Stimulated activated CD4-positive, alpha-beta T cell treated with anti-CD3 and anti-CD28 coated beads, Interleukin-1b, Interleukin-23, amount 100 ng/mL, for 24 hours (primary cell): ENCODE data around the gene RNF144A.

ENCODE experiments used
- DNase-seq, 4 experiments: peaks; one replicate each; pipeline ENCODE4 v3.0.0-alpha.2; 2020; ENCODE audit warnings: low read depth in 4 of 4, low spot score in 1 of 4

The RNF144A gene

DNA sequence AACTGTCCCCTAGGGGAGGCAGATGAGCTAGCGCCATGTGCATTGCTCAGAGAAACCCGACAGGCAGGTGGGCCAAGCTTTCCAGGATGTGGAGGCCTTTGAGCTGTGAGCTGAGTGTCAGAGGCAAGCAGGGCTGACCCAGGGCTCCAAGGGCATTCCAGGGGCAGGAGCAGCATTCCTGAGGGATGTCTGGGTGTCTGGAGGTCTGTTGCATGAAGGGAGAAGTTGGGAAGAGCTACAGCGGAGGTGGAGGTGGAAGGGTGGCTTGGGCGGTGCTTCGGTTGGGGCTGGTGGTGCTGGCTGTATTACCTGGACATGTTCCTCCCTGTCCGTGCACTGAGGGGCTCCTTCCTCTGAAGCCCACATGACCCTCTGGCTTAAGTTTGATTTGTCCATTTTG is 102.8 kb downstream of the RNF144A start:
- no peak for DNase-seq

DNA sequence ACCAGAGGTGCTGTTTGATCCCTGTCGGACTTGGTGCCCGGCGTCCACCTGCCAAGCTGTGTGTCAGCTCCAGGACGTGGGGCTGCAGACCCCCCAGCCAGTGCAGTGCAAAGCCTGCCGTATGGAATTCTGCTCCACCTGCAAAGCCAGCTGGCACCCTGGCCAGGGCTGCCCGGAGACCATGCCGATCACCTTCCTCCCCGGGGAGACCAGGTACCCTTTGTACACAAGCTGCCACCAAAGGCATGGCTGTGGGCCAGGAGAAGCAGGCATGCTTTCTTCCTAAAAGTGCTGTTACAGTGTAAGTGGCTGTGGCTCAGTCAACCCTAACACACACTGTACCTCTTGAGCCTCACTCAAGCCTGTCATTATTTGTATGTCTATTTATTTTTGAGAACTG is 103.3 kb downstream of the RNF144A start:
- no peak for DNase-seq

- no peak for DNase-seq
Observed at GRCh38 chr2:7020939-7021470, 103.8 kb downstream of the RNF144A start.

DNA sequence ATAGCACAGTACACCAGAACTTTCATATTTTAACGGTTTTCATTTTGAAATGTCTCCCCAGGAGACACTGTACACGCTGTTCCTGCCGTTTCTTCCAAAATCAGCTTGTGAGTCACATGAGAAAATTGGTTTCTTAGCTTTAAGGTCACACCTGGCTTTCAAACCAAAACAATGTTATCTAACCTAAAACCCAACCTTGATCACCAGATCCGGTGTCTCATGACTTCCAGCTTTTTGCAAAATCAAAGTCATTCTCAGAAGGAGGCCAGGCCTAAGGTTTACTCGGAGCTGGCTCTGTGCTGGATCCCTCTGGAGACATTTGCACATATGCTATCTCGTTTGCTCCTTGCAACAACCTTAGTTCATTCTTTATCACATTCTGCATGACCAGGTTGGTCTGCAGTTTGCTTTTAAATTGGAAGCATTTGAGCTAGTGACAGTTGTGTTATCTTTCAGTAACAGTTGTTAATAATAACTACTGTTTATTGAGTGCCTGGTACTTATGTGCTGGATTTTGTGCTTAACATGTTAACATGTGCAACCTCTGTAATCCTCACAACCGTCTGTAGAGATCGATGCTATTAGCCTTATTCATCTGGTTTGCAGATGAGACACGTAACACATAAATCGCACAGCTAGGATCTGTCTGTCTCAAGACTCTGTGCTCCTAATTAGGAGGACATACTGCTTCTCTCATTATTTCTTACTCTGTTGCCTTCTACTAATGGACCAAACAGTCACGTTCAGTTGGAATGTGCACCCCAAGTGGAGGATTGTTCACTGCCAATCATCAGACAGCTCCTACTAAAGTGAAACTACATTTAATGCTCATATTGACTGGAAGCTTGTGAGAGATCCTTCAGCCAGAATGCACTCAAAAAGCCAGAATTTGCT is 105.5 kb downstream of the RNF144A start:
- no peak for DNase-seq

- no peak for DNase-seq
Observed at GRCh38 chr2:7023542-7023941, 106.3 kb downstream of the RNF144A start.

DNA sequence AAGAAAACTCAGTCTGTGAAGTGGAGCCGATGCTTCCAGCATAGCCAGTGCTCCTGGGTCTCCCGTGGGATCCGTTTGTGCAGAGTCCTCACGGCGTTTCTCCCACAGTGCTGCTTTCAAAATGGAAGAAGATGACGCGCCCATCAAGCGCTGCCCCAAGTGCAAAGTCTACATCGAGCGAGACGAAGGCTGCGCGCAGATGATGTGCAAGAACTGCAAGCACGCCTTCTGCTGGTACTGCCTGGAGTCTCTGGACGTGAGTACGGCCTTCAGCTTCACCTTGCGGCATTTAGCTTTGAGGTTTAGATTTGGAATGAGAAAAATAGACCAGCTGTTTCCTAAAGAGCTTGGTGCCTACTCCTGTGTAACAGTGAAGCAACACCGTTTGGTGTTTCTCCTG is 107.0 kb downstream of the RNF144A start:
- DNase-seq, result no peak

GRCh38 chr2:7025082-7025481 is 107.9 kb downstream of the RNF144A start:
- no peak for DNase-seq

GRCh38 chr2:7026742-7027141 is 109.5 kb downstream of the RNF144A start:
- DNase-seq, result no peak

DNA sequence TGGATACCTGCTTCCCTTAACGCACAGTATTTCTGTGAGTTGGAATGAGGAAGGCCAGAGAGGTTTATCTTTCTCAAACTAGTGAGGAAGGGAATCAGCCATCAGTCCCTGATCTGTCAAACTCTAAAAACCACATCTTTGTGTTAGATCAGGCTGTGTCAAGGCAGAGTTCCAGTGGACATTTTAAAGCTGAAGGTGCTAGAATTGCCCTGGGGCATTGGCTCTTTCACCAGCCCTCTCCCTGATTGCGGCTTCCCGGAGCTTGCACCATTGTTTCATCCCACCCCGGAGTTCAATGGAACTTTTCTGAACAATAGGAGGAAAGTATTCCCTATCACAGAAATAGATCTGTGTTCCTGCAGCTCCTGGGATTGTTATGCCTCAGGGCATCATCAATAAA is 110.2 kb downstream of the RNF144A start:
- DNase-seq, result no peak

DNA sequence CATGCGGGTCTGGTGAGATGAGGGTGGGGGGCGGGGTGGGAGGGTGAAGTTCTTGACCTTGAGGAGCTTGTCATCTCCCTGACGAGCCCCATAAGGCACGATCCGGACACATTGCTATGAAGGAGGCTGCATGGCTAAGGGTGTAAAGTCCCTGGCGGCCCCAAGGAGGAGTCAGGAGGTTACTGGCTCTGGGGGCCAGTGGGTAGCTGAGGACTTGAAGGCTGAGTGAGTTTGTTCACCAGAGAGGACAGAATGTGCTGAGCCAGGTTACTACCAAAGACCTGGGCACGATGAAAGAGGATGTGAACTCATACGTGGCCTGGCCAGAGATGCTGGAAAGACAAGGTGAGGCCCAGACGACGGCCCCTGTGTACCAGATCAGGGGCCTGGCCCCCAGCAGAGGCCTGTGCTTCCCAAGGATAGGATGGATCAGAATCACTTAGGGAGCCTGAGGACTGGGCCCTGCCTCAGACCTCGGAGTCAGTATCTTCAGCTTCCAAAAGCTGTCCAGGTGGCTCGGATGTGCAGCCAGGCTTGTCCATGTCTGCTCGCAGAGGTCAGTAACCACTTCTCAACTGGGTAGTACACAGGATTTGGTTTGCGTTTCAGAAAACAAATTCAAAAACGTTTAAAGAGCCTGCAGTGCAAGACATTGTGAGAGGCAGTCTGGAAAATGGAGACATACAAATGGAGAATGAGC is 110.9 kb downstream of the RNF144A start:
- DNase-seq, result no peak

GRCh38 chr2:7028846-7029245 is 111.6 kb downstream of the RNF144A start:
- DNase-seq, result no peak

GRCh38 chr2:7029291-7030059 is 112.3 kb downstream of the RNF144A start:
- no peak for DNase-seq

- DNase-seq, result no peak
Observed at GRCh38 chr2:7030810-7031209, 113.6 kb downstream of the RNF144A start.

GRCh38 chr2:7031547-7032245 is 114.5 kb downstream of the RNF144A start:
- no peak for DNase-seq

GRCh38 chr2:7032371-7032770 is 115.2 kb downstream of the RNF144A start:
- no peak for DNase-seq

DNA sequence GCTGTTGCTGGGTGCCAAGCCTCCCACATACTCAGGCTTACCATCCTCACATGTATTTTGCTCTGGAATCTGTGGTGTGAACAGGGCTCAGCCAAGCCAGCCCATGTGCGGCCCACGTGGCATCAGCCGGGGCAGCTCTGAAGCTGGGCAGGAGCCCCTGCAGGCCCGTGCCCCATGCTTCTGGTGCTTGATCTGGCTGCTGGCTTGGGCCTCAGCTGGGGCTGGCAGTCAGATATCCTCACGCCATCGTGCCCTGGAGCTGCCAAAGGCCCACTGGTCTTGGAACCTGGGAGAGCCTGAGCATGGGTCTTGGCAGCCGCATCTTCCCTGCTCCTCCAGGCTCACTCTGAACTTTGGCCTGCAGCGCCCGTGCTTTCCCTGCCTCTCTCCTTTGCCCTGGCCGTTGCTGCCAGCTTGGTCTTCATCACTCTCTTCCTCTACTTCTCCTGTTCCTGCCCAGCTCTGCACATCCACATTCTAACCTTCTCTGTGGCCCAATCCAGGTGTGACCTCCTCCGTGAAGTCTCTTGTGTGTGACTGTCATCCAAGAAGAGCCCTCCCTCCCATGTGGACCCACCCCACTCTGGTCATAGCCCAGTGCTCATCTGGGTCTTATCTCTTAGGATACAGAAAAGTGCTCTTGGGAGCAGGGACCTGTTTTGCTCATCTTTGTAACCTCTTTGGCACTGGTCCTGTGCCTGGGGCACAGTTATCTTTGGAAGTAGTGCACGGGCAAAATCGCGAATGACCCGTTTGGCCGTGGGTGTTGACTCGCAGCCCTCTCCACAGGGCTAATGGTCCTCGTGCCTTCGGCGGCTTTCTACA is 116.1 kb downstream of the RNF144A start:
- DNase-seq, result no peak

GRCh38 chr2:7034303-7034702 is 117.1 kb downstream of the RNF144A start:
- DNase-seq, result no peak

DNA sequence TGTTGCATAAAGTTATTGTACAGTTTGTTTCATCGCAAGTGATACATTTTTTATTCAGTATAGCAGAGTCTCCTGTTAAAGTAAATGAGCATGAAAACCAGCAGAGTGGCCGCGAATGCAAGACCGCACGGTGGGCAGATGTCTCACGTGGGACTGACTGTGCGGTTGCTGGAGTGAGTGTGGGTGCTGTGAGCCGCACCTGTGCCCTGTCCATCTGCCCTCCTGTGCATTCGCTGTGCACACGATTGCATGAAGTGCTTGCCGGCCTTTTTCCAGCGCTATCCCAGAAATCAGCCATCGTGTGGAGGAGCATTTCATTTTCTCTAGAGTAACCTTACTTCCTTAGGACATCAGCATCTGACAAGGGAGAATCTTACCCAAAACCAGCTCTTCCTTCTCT is 118.7 kb downstream of the RNF144A start:
- no peak for DNase-seq

GRCh38 chr2:7037340-7038333 is 120.4 kb downstream of the RNF144A start:
- peak in 1 of 4 experiments; percentile 41 for DNase-seq
